ENCODE data around the gene RAB31.

DNA sequence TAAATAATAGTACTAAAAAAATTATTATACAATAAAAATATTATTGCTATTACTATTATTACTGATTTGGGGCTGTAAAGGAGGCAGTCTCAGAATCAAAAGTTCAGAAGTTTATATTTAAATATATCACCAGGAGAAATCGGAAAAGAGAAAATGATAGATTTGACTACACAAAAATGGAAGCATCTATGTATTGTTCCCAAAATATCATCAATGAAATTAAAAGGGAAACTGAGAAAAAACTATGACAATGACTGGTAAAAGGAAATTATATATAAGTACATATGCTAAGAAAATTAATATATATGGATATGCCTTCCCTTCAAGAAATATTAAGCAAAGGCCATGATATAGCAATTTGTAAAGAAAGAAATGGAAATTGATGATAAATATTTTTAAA lies 170.0 kb downstream of the RAB31 start:
- TF ChIP-seq, protein P1, sequence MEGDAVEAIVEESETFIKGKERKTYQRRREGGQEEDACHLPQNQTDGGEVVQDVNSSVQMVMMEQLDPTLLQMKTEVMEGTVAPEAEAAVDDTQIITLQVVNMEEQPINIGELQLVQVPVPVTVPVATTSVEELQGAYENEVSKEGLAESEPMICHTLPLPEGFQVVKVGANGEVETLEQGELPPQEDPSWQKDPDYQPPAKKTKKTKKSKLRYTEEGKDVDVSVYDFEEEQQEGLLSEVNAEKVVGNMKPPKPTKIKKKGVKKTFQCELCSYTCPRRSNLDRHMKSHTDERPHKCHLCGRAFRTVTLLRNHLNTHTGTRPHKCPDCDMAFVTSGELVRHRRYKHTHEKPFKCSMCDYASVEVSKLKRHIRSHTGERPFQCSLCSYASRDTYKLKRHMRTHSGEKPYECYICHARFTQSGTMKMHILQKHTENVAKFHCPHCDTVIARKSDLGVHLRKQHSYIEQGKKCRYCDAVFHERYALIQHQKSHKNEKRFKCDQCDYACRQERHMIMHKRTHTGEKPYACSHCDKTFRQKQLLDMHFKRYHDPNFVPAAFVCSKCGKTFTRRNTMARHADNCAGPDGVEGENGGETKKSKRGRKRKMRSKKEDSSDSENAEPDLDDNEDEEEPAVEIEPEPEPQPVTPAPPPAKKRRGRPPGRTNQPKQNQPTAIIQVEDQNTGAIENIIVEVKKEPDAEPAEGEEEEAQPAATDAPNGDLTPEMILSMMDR (IDR thresholded peaks at IDR 0.05), result no peak
- no peak for TF ChIP-seq POLR2A (IDR thresholded peaks at IDR 0.05)

Measured in uterus (tissue), 2 donors.